Stimulated activated CD8-positive, alpha-beta memory T cell treated with anti-CD3 and anti-CD28 coated beads, Interleukin-4, amount 100 ng/mL, for 1 hour (primary cell): ENCODE measurements around the gene GBA2.

Source experiments
- DNase-seq, 2 donors: peaks; one replicate each; pipeline ENCODE4 v3.0.0-alpha.2; 2020; ENCODE audit warnings: low read depth in 2 of 2, low spot score in 1 of 2

GBA2 gene

GRCh38 chr9:35695943-35696401 is 53.1 kb downstream of the GBA2 start:
- DNase-seq = no peak

GRCh38 chr9:35691757-35692301 is 57.2 kb downstream of the GBA2 start:
- DNase-seq = no peak

- no peak for DNase-seq
These were observed 57.7 kb downstream of the GBA2 start for GRCh38 chr9:35691334-35691650.

- peak in 1 of 2 donors; percentile 4 for DNase-seq
These were observed 58.3 kb downstream of the GBA2 start for GRCh38 chr9:35690614-35691333.

GRCh38 chr9:35690294-35690613 is 58.8 kb downstream of the GBA2 start:
- DNase-seq = no peak

- DNase-seq = no peak
These were observed 59.3 kb downstream of the GBA2 start, which contains the start of gene TPM2 for GRCh38 chr9:35689542-35690293. TPM2 (minus strand) TSS chr9:35689925; CDS start chr9:35689817, 108 bp downstream.

GRCh38 chr9:35688558-35689541 is 60.2 kb downstream of the GBA2 start:
- no peak for DNase-seq

GRCh38 chr9:35687972-35688557 is 61.0 kb downstream of the GBA2 start:
- DNase-seq = no peak

GRCh38 chr9:35687306-35687705 is 61.7 kb downstream of the GBA2 start:
- DNase-seq = no peak
